Body of pancreas (tissue), 4 donors: ENCODE data around the gene CLP1.

ENCODE experiments used
- POLR2A ChIP-seq, 3 donors: fragments of 450-650 bp; IDR thresholded peaks; one replicate each; pipeline ENCODE4 v1.6.1; 2016; ENCODE audit warnings: antibody characterized with exemption in 3 of 3, mild to moderate bottlenecking in 2 of 3
- TF ChIP-seq, protein P1 (sequence below), 7 experiments: fragments of 450-650 bp in 4 of 7; fragments of 200-600 bp in 3 of 7; sonication (generic) in 3 of 7; IDR thresholded peaks; one replicate each; pipeline ENCODE4 v1.5.1; 2016 to 2019; ENCODE audit warnings: antibody characterized with exemption in 7 of 7

DNA sequence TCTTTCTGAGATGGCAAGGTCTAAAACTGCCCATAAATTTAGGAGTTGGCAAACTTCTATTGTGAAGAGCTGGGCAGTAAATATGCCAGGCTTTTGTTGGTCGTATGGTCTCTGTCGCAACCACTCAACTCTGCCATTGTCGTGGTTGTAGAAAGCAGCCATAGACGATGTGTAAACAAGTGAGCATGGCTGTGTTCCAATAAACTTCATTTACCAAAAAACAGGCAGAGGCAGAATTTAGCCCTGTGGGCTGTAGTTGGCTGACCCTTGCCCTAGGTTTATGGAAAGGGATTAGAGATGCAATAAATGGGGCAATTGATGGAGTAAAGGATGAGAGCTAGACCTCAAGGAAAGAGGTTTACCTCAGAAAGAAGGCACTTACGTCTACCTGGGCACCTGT lies 25.4 kb upstream of the CLP1 start:
- TF ChIP-seq, protein P1, sequence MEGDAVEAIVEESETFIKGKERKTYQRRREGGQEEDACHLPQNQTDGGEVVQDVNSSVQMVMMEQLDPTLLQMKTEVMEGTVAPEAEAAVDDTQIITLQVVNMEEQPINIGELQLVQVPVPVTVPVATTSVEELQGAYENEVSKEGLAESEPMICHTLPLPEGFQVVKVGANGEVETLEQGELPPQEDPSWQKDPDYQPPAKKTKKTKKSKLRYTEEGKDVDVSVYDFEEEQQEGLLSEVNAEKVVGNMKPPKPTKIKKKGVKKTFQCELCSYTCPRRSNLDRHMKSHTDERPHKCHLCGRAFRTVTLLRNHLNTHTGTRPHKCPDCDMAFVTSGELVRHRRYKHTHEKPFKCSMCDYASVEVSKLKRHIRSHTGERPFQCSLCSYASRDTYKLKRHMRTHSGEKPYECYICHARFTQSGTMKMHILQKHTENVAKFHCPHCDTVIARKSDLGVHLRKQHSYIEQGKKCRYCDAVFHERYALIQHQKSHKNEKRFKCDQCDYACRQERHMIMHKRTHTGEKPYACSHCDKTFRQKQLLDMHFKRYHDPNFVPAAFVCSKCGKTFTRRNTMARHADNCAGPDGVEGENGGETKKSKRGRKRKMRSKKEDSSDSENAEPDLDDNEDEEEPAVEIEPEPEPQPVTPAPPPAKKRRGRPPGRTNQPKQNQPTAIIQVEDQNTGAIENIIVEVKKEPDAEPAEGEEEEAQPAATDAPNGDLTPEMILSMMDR (IDR thresholded peaks at IDR 0.05), result no peak
- TF ChIP-seq POLR2A (IDR thresholded peaks at IDR 0.05), result no peak
